Smooth muscle cell (in vitro differentiated cells): ENCODE data around the gene HOXD3. TPM values are rescaled to one million over a fixed set of nuclear protein-coding genes. Genes with fewer than 3 reads are reported as not detected.
A peak's percentile ranks its signal among the peaks of the same experiment; 100 is the strongest.

ENCODE experiments used
- DNase-seq: peaks from one replicate; lab custom pipeline; 2025; ENCODE audit not compliant: unreplicated experiment; lab: John Stamatoyannopoulos, UW
- H2AFZ ChIP-seq: fragments of 200-600 bp; sonication (generic); 2 replicates; pipeline ENCODE4 v1.6.0; 2016; ENCODE audit warnings: antibody characterized with exemption, low read depth, mild to moderate bottlenecking
- H3F3A ChIP-seq: fragments of 200-600 bp; sonication (generic); 2 replicates; pipeline ENCODE4 v1.6.0; 2017; ENCODE audit warnings: antibody characterized with exemption, low read depth
- H3K27ac ChIP-seq: fragments of 200-600 bp; sonication (generic); 2 replicates; pipeline ENCODE4 v1.5.1; 2016; ENCODE audit warnings: low read depth, mild to moderate bottlenecking
- H3K27me3 ChIP-seq: fragments of 200-600 bp; sonication (generic); 2 replicates; pipeline ENCODE4 v1.6.1; 2016; ENCODE audit warnings: low read depth, mild to moderate bottlenecking
- H3K36me3 ChIP-seq: fragments of 200-600 bp; sonication (generic); 2 replicates; pipeline ENCODE4 v1.5.1; 2016; ENCODE audit warnings: low read depth
- H3K4me1 ChIP-seq: fragments of 200-600 bp; sonication (generic); 2 replicates; pipeline ENCODE4 v1.5.1; 2016; ENCODE audit warnings: low read depth
- H3K4me2 ChIP-seq: fragments of 200-600 bp; sonication (generic); 2 replicates; pipeline ENCODE4 v1.6.0; 2016; ENCODE audit warnings: mild to moderate bottlenecking
- H3K4me3 ChIP-seq: fragments of 200-600 bp; sonication (generic); 2 replicates; pipeline ENCODE4 v1.5.1; 2016; ENCODE audit warnings: mild to moderate bottlenecking
- H3K79me2 ChIP-seq: fragments of 200-600 bp; sonication (generic); 2 replicates; pipeline ENCODE4 v1.6.0; 2016; ENCODE audit warnings: low read depth, mild to moderate bottlenecking
- H3K9ac ChIP-seq: fragments of 200-600 bp; sonication (generic); 2 replicates; pipeline ENCODE4 v1.6.0; 2016; ENCODE audit warnings: low read depth
- H3K9me3 ChIP-seq: fragments of 200-600 bp; sonication (generic); replicated peaks from 2 replicates; pipeline ENCODE4 v1.5.1; 2016; ENCODE audit warnings: low read depth
- H4K20me1 ChIP-seq: fragments of 200-600 bp; sonication (generic); 2 replicates; pipeline ENCODE4 v1.6.0; 2016; ENCODE audit warnings: low read depth
- WGBS: methylation state at CpG from one replicate; pipeline ENCODE4 v1.1.7; 2016; ENCODE audit warnings: low lambda C conversion rate; 5-methylcytosine and 5-hydroxymethylcytosine counted together
- polyA plus RNA-seq: library from polyadenylated mRNA; unstranded; fragments of >200 nt; fragmentation: Nextera tagmentation; extraction: Ambion mirVana; gene quantifications from 2 replicates; pipeline ENCODE4 v1.2.1, GENCODE V29; 2016
- total RNA-seq: library from RNA; depleted of rRNA; stranded (reverse); fragments of >200 nt; gene quantifications from 2 replicates; pipeline ENCODE4 v1.2.3, GENCODE V29; 2014
- TF ChIP-seq, protein P1 (sequence below): fragments of 200-600 bp; sonication (generic); IDR thresholded peaks from 2 replicates; pipeline ENCODE4 v1.5.1; 2017; ENCODE audit warnings: borderline replicate concordance, mild to moderate bottlenecking, antibody characterized with exemption; ENCODE audit not compliant: insufficient read depth, poor library complexity, severe bottlenecking

The HOXD3 gene
- total and polyA plus RNA-seq, 2 experiments from 2014 or later = not detected

DNA sequence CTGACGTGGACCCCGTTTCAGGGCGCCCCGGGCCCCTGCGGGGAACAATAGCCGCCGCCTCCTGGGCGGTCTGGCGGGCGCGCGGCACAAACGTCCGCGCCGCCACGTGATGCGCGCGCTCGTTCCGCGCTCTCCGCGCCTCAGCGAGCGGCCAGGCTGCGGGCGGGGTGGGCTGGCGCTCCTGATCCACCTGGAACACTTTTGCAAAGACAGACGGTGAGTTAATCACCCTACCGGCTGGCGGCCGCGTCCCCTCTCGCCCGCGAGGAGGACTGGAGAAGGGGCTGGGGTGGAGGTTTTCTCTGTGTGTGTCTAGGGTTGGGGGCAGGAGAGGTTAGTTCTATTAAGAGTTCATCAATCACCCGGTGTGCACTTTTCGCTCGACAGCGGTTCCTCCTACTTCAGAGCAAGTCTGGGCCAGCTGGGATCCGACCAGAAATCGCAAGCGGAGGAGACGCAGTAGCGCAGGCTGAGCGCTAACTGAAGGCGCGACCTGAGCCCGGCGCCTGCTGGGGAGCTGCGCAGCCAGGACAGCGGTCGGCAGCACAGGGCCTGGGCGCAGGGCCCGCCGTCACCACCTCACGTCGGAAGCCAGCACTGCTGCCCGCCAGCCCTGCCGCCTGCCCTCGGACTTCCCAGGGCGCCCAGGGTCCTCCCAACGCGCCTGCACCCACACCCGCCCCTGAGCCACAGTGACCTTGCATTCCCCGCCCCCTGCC, 21.1 kb downstream of the HOXD3 start:
- peaks cover 18% of the 10 kb centered on the region for H3K4me1 ChIP-seq
- no peaks in the 10 kb centered on the region for H3K36me3 ChIP-seq
- no peak overlapping the region for H3K27ac ChIP-seq
- peaks cover 99% of the 10 kb centered on the region for H3K27me3 ChIP-seq
- 2% methylated on average over 50 of the region's 68 CpGs for WGBS
- H2AFZ ChIP-seq = peak overlapping the region; percentile 29
- no peak overlapping the region for H3K9ac ChIP-seq
- no peak for DNase-seq
- peak overlapping the region; percentile 89 for H3K4me2 ChIP-seq
- H3F3A ChIP-seq = no peaks in the 10 kb centered on the region
- no peaks in the 10 kb centered on the region for H3K79me2 ChIP-seq
- no peaks in the 10 kb centered on the region for H4K20me1 ChIP-seq
- peak overlapping the region; percentile 46 for H3K4me3 ChIP-seq
- no peaks in the 10 kb centered on the region for H3K9me3 ChIP-seq
- TF ChIP-seq, protein P1, sequence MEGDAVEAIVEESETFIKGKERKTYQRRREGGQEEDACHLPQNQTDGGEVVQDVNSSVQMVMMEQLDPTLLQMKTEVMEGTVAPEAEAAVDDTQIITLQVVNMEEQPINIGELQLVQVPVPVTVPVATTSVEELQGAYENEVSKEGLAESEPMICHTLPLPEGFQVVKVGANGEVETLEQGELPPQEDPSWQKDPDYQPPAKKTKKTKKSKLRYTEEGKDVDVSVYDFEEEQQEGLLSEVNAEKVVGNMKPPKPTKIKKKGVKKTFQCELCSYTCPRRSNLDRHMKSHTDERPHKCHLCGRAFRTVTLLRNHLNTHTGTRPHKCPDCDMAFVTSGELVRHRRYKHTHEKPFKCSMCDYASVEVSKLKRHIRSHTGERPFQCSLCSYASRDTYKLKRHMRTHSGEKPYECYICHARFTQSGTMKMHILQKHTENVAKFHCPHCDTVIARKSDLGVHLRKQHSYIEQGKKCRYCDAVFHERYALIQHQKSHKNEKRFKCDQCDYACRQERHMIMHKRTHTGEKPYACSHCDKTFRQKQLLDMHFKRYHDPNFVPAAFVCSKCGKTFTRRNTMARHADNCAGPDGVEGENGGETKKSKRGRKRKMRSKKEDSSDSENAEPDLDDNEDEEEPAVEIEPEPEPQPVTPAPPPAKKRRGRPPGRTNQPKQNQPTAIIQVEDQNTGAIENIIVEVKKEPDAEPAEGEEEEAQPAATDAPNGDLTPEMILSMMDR = no peak

DNA sequence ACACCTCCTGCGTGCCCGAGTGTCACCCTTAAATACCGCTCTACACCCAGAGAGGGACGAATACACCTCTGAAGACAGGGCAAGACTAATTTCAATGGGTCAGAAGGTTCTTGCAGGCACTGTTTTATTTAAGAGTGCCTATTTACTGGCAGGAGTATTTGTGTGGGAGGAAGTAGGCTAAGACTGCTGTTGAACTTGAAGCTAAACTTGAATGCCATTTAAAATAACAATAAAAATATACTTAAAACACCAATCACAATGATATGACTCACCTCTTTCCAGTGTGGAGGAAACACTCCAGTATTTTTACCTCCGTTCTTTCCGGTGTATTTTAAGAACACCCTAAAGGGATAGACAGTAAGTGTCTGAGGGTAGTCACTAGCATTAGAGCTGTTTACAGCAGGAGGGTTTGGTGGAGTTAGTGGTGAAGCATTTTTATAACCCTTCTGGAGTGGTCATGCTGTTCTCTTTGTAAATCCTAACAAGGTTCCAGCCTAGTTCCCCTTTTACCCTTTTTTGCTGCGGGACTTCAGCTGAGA, 21.7 kb downstream of the HOXD3 start:
- Histone ChIP-seq H3K9ac (no peak overlapping the region), H3K79me2 (no peaks in the 10 kb centered on the region)
- TF ChIP-seq, protein P1 = no peak

DNA sequence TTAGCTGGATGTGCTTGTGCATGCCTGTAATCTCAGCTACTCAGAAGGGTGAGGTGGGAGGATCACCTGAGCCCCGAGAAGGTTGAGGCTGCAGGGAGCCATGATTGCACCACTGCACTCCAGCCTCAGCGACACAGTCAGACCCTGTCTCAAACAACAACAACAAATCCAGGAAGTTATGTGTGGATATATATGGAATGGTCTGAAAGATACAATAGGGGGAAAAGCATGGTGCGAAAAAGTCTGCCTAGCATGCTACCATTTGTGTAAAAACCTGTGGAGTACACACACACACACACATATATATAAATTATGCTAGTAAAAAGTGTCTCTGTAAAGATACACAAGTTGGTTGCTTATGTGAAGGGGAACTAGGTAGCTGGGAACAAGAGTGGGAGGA, 24.4 kb downstream of the HOXD3 start:
- no peaks in the 10 kb centered on the region for H3K79me2 ChIP-seq
- H2AFZ ChIP-seq = no peak overlapping the region
- DNase-seq = no peak
- no peak overlapping the region for H3K4me2 ChIP-seq
- TF ChIP-seq, protein P1 = no peak
- no peaks in the 10 kb centered on the region for H3K9me3 ChIP-seq
- peaks cover 99% of the 10 kb centered on the region for H3K27me3 ChIP-seq
- no peaks in the 10 kb centered on the region for H3F3A ChIP-seq
- H3K4me1 ChIP-seq = peaks cover 7% of the 10 kb centered on the region
- no peak overlapping the region for H3K4me3 ChIP-seq
- 84% methylated on average over 3 of the region's 3 CpGs for WGBS
- no peak overlapping the region for H3K27ac ChIP-seq
- H3K9ac ChIP-seq = no peak overlapping the region
- no peaks in the 10 kb centered on the region for H3K36me3 ChIP-seq
- H4K20me1 ChIP-seq = no peaks in the 10 kb centered on the region

More for the DNA sequence above, 21.7 kb downstream of the HOXD3 start:
- Histone ChIP-seq H3K27ac (no peak overlapping the region), H4K20me1 (no peaks in the 10 kb centered on the region), H3K4me3 (peak overlapping the region; percentile 46), H3K4me1 (peaks cover 18% of the 10 kb centered on the region), H3K4me2 (peak overlapping the region; percentile 89), H3F3A (no peaks in the 10 kb centered on the region), H3K27me3 (peaks cover 99% of the 10 kb centered on the region), H3K9me3 (no peaks in the 10 kb centered on the region), H3K36me3 (no peaks in the 10 kb centered on the region), H2AFZ (no peak overlapping the region)
- WGBS = 15% methylated on average over 7 of the region's 7 CpGs
- no peak for DNase-seq
